Sigmoid colon (tissue), 7 donors: ENCODE measurements around the gene COPA. TPM values are rescaled to one million over a fixed set of nuclear protein-coding genes. Genes with fewer than 3 reads are reported as not detected.

Experiments
- DNase-seq: peaks from one replicate; pipeline ENCODE4 v3.0.0-alpha.2; 2019
- H3K27ac ChIP-seq, 4 donors: fragments of 200-600 bp; sonication (generic); one replicate each; pipeline ENCODE4 v1.5.1; 2016 to 2019; ENCODE audit warnings: mild to moderate bottlenecking in 1 of 4
- H3K27me3 ChIP-seq, 3 donors: fragments of 200-600 bp; sonication (generic); one replicate each; pipeline ENCODE4 v1.5.1; 2019; ENCODE audit warnings: mild to moderate bottlenecking in 1 of 3
- H3K36me3 ChIP-seq, 4 donors: fragments of 200-600 bp; sonication (generic); one replicate each; pipeline ENCODE4 v1.5.1; 2016 to 2019
- H3K4me1 ChIP-seq, 4 donors: fragments of 200-600 bp; sonication (generic); one replicate each; pipeline ENCODE4 v1.5.1; 2017 to 2019
- H3K4me3 ChIP-seq, 4 donors: fragments of 200-600 bp; sonication (generic); one replicate each; pipeline ENCODE4 v1.5.1; 2017 to 2019; ENCODE audit warnings: mild to moderate bottlenecking in 2 of 4, moderate library complexity in 1 of 4
- H3K9me3 ChIP-seq, 4 donors: fragments of 200-600 bp in 3 of 4; sonication (generic) in 3 of 4; one replicate each; pipeline versions ENCODE4 v1.5.1 to v1.6.1; 2013 to 2019
- EP300 ChIP-seq, 4 donors: sonication (generic); formaldehyde crosslinking; IDR thresholded peaks; one replicate each; pipeline ENCODE4 v1.6.1; 2017; ENCODE audit warnings: antibody characterized with exemption in 4 of 4
- POLR2A ChIP-seq, 2 donors: fragments of 450-650 bp; IDR thresholded peaks; one replicate each; pipeline ENCODE4 v1.6.1; 2016; ENCODE audit warnings: antibody characterized with exemption in 2 of 2, mild to moderate bottlenecking in 2 of 2, moderate library complexity in 2 of 2
- POLR2AphosphoS5 ChIP-seq, 4 donors: sonication (generic); formaldehyde crosslinking; IDR thresholded peaks; one replicate each; pipeline ENCODE4 v1.6.1; 2017; ENCODE audit warnings: antibody characterized with exemption in 4 of 4
- WGBS, 2 donors: extraction: QIAGEN DNeasy Blood & Tissue Kit; methylation state at CpG; one replicate each; pipeline ENCODE4 v1.1.7; 2013; 5-methylcytosine and 5-hydroxymethylcytosine counted together
- intact Hi-C: fragments of 100-400 bp; cut with DNase I; formaldehyde crosslinking; loops from one replicate; pipeline ENCODE4 v1.15.1; 2023
- polyA plus RNA-seq, 3 donors: library from polyadenylated mRNA; stranded (reverse); fragments of 200-250 nt; gene quantifications; one replicate each; pipeline ENCODE4 v1.2.3, GENCODE V29; 2013
- total RNA-seq, 4 donors: library from RNA; depleted of rRNA; stranded (reverse); fragments of >200 nt; gene quantifications; one replicate each; pipeline ENCODE4 v1.1.0, GENCODE V29; 2016
- TF ChIP-seq, protein P1 (sequence below), 4 experiments: fragments of 450-650 bp in 3 of 4; fragments of 200-600 bp in 1 of 4; IDR thresholded peaks; one replicate each; pipeline ENCODE4 v1.5.1; 2016 to 2019; ENCODE audit warnings: antibody characterized with exemption in 4 of 4, mild to moderate bottlenecking in 3 of 4, moderate library complexity in 2 of 4
- donor health status: healthy with polysubstance abuse.
- donor health status: Bipolar disorder and iron deficiency.
- donor health status: healthy.

The COPA gene
- total and polyA plus RNA-seq, 7 donors, result 62.5 to 117 (median 93.8) TPM

DNA sequence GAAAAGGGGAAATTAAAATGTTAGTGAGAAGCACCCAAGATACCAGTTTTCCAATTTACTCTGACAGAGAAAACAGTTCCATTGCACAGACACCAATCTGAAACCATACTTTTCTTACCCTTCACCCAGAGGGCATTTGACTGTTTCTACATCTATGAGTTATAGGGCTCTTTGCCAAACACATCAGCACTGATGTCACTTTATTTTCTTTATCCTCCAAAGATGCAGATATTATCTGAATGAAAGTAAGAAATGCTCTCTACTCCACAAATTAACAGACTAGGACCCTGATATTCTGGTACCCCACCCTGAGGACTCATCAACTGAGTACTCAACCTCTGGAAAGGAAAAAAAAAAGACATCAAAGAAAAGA, 33.9 kb downstream of the COPA start:
- TF ChIP-seq, protein P1, sequence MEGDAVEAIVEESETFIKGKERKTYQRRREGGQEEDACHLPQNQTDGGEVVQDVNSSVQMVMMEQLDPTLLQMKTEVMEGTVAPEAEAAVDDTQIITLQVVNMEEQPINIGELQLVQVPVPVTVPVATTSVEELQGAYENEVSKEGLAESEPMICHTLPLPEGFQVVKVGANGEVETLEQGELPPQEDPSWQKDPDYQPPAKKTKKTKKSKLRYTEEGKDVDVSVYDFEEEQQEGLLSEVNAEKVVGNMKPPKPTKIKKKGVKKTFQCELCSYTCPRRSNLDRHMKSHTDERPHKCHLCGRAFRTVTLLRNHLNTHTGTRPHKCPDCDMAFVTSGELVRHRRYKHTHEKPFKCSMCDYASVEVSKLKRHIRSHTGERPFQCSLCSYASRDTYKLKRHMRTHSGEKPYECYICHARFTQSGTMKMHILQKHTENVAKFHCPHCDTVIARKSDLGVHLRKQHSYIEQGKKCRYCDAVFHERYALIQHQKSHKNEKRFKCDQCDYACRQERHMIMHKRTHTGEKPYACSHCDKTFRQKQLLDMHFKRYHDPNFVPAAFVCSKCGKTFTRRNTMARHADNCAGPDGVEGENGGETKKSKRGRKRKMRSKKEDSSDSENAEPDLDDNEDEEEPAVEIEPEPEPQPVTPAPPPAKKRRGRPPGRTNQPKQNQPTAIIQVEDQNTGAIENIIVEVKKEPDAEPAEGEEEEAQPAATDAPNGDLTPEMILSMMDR (IDR thresholded peaks at IDR 0.05), result no peak
- TF ChIP-seq POLR2A (IDR thresholded peaks at IDR 0.05), result no peak
- TF ChIP-seq EP300 (IDR thresholded peaks at IDR 0.05), result no peak
- TF ChIP-seq POLR2AphosphoS5 (IDR thresholded peaks at IDR 0.05), result no peak
- H3K4me3 ChIP-seq, result no peak overlapping the region
- H3K27ac ChIP-seq, result no peak overlapping the region
- no peaks in the 10 kb centered on the region for H3K9me3 ChIP-seq
- no peak for DNase-seq
- intact Hi-C loops, result no loop called here
- no peaks in the 10 kb centered on the region for H3K27me3 ChIP-seq
- peaks cover 74 to 100% (median 87%) of the 10 kb centered on the region in 4 donors for H3K36me3 ChIP-seq
- no peaks in the 10 kb centered on the region for H3K4me1 ChIP-seq

DNA sequence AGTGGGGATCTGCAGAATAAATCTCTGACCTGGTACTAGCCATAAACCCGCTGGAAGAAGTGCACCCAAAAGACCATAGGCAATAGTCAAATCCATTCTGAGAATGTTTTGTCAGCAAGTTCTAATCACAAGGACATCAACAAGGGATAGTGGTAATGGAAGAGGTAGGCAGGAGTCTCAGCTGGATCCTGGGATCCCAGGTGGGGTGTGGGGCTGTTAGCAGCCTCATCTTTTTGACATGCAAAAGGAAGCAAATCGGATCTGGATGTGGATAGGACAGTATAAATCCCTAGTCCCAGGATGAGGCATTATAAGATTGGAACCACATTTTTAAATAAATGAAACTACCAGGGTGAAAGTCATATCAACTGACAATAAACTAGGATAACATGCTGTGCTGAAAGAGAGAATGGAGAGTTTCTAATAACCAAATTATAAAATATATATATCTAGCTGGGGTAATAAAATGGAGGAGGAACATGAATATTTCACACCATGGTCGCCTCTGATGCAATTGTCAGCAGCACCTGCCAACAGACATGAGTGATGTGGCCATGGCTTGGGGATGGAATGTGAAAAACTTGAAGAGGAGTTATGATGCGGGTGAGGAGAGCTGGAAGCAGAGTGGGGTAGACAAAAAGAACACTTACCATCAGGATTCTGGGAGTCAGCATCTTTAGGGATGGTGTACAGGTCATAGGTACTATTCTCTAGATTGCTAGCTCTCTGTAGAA, 34.4 kb downstream of the COPA start:
- no peaks in the 10 kb centered on the region for H3K9me3 ChIP-seq
- H3K4me3 ChIP-seq, result no peak overlapping the region
- H3K36me3 ChIP-seq, result peaks cover 74 to 100% (median 90%) of the 10 kb centered on the region in 4 donors
- TF ChIP-seq POLR2A (IDR thresholded peaks at IDR 0.05) (no peak), EP300 (IDR thresholded peaks at IDR 0.05) (no peak), POLR2AphosphoS5 (IDR thresholded peaks at IDR 0.05) (no peak)
- TF ChIP-seq, protein P1 (IDR thresholded peaks at IDR 0.05), result no peak
- no peaks in the 10 kb centered on the region for H3K4me1 ChIP-seq
- H3K27ac ChIP-seq, result no peak overlapping the region
- intact Hi-C loops, result no loop called here
- WGBS, 2 donors, result 92 to 93% methylated on average over 4 of the region's 4 CpGs
- no peaks in the 10 kb centered on the region for H3K27me3 ChIP-seq
- DNase-seq, result no peak

DNA sequence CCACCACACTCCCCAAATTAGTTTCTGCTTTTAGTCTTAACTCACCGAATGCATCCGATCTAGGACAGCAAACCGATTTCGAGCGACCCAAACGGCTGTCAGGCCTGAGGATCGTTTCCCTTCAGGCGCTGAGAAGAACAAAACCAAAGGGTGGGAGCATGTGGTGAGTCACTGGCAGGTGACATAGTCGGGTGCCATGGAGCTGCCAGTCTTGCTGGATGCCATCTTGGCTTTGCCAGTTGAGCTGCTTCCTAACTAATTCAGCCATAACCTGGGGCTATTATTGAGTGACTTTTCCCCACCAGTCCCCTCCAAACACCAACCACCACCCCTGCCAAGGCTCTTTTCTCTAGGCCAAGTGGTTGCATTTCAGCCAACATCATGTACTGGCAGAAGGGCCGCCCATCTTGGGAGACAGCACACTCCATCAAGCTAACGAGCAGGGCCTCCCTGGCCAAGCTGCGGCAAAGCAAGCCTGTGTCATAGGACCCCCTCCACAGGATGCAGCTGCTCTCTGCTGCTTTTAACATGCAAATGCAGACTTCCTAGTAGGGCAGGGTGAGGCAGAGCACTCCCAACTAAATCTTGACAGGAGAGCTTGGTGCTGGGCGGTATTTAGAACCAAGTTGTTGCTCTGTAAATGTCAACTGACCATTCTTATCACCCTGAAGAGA, 35.8 kb downstream of the COPA start:
- intact Hi-C loops, result no loop called here
- Histone ChIP-seq H3K27me3 (no peaks in the 10 kb centered on the region), H3K9me3 (no peaks in the 10 kb centered on the region), H3K4me3 (no peak overlapping the region), H3K36me3 (peaks cover 69 to 100% (median 83%) of the 10 kb centered on the region in 4 donors), H3K27ac (no peak overlapping the region), H3K4me1 (no peaks in the 10 kb centered on the region)
- TF ChIP-seq EP300 (IDR thresholded peaks at IDR 0.05) (no peak), POLR2A (IDR thresholded peaks at IDR 0.05) (no peak), POLR2AphosphoS5 (IDR thresholded peaks at IDR 0.05) (no peak)
- TF ChIP-seq, protein P1 (IDR thresholded peaks at IDR 0.05), result no peak
- 88 to 94% methylated on average over 13 of the region's 13 CpGs for WGBS, 2 donors
- no peak for DNase-seq

DNA sequence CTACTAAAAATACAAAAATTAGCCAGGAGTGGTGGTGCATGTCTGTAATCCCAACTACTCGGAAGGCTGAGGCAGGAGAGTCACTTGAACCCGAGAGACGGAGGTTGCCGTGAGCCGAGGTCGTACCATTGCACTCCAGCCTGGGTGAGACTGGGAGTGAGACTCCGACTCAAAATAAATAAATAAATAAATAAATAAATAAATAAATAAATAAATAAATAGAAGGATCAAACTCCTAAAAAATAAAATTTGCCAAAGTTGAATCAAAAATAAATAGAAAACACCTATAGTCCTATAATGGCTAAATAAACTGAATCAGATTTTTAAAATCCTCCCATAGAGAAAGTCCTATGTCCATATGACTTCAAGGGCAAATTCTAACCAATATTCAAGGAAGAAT, 42.9 kb downstream of the COPA start:
- TF ChIP-seq, protein P1 (IDR thresholded peaks at IDR 0.05), result no peak
- TF ChIP-seq POLR2A (IDR thresholded peaks at IDR 0.05) (no peak), EP300 (IDR thresholded peaks at IDR 0.05) (no peak), POLR2AphosphoS5 (IDR thresholded peaks at IDR 0.05) (no peak)
- intact Hi-C loops, result no loop called here
- 82 to 89% methylated on average over 7 of the region's 7 CpGs for WGBS, 2 donors
- Histone ChIP-seq H3K4me1 (no peaks in the 10 kb centered on the region), H3K27me3 (no peaks in the 10 kb centered on the region), H3K36me3 (peaks cover 23 to 100% (median 67%) of the 10 kb centered on the region in 4 donors), H3K4me3 (no peak overlapping the region), H3K27ac (no peak overlapping the region), H3K9me3 (no peaks in the 10 kb centered on the region)
- no peak for DNase-seq
